Transverse colon (tissue), 4 donors: Measurements from ENCODE around the gene PPP4C. TPM values are rescaled to one million over a fixed set of nuclear protein-coding genes. Genes with fewer than 3 reads are reported as not detected.

Experiments used
- DNase-seq: peaks from one replicate; pipeline ENCODE4 v3.0.0-alpha.2; 2019
- H3K27ac ChIP-seq, 4 donors: fragments of 200-600 bp; sonication (generic); 2 replicates each; pipeline ENCODE4 v1.5.1; 2016 to 2018; ENCODE audit warnings: inconsistent platforms in 4 of 4
- H3K27me3 ChIP-seq: fragments of 200-600 bp; sonication (generic); 2 replicates; pipeline ENCODE4 v1.5.1; 2017; ENCODE audit warnings: inconsistent platforms
- H3K36me3 ChIP-seq, 4 donors: fragments of 200-600 bp; sonication (generic); 2 replicates each; pipeline ENCODE4 v1.5.1; 2017 to 2019; ENCODE audit warnings: inconsistent platforms in 4 of 4
- H3K4me1 ChIP-seq, 4 donors: fragments of 200-600 bp; sonication (generic); 2 replicates each; pipeline ENCODE4 v1.5.1; 2017 to 2020; ENCODE audit warnings: inconsistent platforms in 4 of 4
- H3K4me3 ChIP-seq, 4 donors: fragments of 200-600 bp; sonication (generic); 1 replicate in 1 of 4; 2 replicates in 3 of 4; pipeline versions ENCODE4 v1.5.1 to v1.6.1; 2017 to 2019; ENCODE audit warnings: inconsistent platforms in 4 of 4
- H3K9me3 ChIP-seq, 2 donors: fragments of 200-600 bp; sonication (generic); 2 replicates each; pipeline ENCODE4 v1.5.1; 2017 to 2019; ENCODE audit warnings: inconsistent platforms in 2 of 2
- EP300 ChIP-seq: sonication (generic); formaldehyde crosslinking; IDR thresholded peaks from one replicate; pipeline ENCODE4 v1.6.1; 2017; ENCODE audit warnings: antibody characterized with exemption, low read depth
- POLR2A ChIP-seq: fragments of 450-650 bp; IDR thresholded peaks from one replicate; pipeline ENCODE4 v1.6.1; 2016; ENCODE audit warnings: antibody characterized with exemption, mild to moderate bottlenecking, moderate library complexity
- POLR2AphosphoS5 ChIP-seq, 3 donors: sonication (generic); formaldehyde crosslinking; IDR thresholded peaks; one replicate each; pipeline ENCODE4 v1.6.1; 2016; ENCODE audit warnings: antibody characterized with exemption in 3 of 3
- whole genome bisulfite sequencing, 2 donors: methylation state at CpG; one replicate each; pipeline ENCODE4 v1.1.5; 2018; ENCODE audit warnings: low coverage in 1 of 2; 5-methylcytosine and 5-hydroxymethylcytosine counted together
- in situ Hi-C, 4 donors: fragments of 200-750 bp; cut with MboI; loops; one replicate each; pipeline versions ENCODE4 v1.15.0 to v1.15.1; 2017; ENCODE audit warnings: low sequenced_read_pairs in 3 of 4, low pct_ligation_motif_present in 1 of 4, low pct_unique_long_range_greater_than_20kb in 1 of 4
- intact Hi-C: fragments of 100-400 bp; cut with DNase I; formaldehyde crosslinking; loops from one replicate; pipeline ENCODE4 v1.15.1; 2023; ENCODE audit warnings: low total_unique reads
- total RNA-seq, 4 donors: library from RNA; depleted of rRNA; stranded (reverse); fragments of >200 nt; gene quantifications; one replicate each; pipeline ENCODE4 v1.1.0, GENCODE V29; 2016
- TF ChIP-seq, protein P1 (sequence below), 5 experiments: fragments of 200-600 bp in 3 of 5; fragments of 450-650 bp in 2 of 5; sonication (generic) in 3 of 5; IDR thresholded peaks; 1 replicate in 2 of 5; 2 replicates in 3 of 5; pipeline ENCODE4 v1.5.1; 2016 to 2017; ENCODE audit warnings: antibody characterized with exemption in 5 of 5, inconsistent platforms in 3 of 5, mild to moderate bottlenecking in 2 of 5, moderate library complexity in 1 of 5

Gene PPP4C
- total RNA-seq, 4 donors from 2014 or later = 17.7 to 92.3 (median 74.3) TPM

DNA sequence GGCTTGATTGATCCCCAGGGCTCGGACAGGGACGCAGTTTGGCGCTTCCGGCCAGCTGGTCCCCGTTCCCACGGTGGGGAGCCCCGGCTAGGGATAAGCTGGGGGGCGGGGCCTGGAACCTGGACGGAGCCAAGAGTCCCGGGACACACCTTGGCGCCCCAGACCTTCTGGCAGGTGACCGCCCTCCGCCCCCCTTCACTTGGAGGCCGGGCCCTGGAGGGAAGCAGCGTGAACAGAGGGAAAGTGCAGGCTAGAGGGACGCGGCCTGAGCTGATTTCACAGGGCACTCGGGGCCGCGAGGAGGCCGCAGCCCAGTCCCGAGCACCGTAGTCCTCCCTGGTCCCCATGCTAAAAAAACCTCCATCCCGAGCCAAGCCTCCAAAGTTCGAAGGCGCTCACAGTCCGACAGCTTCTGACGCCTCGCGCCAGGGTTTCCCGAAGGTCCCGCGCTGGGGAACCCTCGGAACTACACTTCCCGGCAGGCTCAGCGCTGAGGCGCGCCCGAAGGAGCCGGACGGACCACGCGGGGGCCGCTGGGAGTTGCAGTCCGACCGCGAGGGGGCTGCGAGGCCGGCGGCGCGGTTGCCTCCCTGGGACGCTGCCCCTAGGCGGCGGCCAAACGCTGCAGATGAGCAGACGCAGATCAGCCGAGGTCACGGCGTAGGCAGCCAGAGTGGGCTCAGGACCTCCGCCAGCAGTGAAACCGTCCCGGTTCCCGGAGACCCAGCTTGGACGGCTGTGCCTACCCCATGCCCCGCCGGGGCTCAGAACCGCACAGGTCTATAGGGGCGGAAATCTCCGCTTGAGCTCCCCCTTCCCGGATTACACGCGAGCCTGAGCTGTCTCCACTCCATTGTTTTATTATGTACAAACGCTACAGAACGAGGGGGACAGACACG is 15.9 kb downstream of the PPP4C start, which contains the start of gene TBX6:
Gene TBX6, minus strand, starts transcription at position 451 of the 899 bp plus-strand sequence. CDS start 731 bp downstream, outside the sequence.
- peak; percentile 54 for TF ChIP-seq POLR2A
- peak; percentile 46 to 64 (median 56) for TF ChIP-seq POLR2AphosphoS5 (IDR thresholded peaks at IDR 0.05)
- TF ChIP-seq, protein P1, sequence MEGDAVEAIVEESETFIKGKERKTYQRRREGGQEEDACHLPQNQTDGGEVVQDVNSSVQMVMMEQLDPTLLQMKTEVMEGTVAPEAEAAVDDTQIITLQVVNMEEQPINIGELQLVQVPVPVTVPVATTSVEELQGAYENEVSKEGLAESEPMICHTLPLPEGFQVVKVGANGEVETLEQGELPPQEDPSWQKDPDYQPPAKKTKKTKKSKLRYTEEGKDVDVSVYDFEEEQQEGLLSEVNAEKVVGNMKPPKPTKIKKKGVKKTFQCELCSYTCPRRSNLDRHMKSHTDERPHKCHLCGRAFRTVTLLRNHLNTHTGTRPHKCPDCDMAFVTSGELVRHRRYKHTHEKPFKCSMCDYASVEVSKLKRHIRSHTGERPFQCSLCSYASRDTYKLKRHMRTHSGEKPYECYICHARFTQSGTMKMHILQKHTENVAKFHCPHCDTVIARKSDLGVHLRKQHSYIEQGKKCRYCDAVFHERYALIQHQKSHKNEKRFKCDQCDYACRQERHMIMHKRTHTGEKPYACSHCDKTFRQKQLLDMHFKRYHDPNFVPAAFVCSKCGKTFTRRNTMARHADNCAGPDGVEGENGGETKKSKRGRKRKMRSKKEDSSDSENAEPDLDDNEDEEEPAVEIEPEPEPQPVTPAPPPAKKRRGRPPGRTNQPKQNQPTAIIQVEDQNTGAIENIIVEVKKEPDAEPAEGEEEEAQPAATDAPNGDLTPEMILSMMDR (IDR thresholded peaks at IDR 0.05) = peak; percentile 71 to 98 (median 85)
- no peak for TF ChIP-seq EP300
- intact Hi-C loops = no loop called here
- H3K4me1 ChIP-seq = peaks cover 25 to 49% (median 38%) of the 10 kb centered on the region in 4 donors

DNA sequence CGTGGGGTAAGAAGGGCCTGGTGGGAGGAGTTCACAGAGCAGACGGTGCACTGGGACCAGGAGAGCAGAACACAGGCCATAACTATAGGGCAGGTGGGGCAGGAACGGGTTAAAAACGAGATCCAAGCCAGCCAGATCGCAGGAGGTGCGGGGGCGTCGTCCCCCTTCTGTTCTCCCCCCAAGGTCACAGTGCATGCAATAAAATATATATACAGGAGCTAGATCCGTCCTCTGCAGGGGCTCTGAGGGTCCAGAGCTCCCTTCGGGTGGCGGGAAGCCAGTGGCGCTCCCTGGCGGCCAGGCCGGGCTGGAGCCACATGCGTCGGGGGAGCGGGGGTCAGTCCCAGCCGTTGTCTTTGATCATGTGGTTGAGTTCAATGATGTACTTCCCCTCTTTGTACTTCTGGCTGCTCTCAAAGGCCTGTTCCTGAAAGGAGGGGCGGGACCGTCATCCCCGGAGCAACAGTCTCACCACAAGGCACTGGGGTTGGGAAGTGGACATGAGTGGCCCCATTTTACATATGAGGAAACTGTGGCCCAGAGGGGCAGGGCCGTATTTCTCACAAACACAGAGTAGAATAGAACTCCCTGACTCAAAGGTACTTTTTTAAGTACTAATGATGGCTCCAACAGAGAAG is 16.7 kb downstream of the PPP4C start:
- WGBS, 2 donors = 3% methylated on average over 19 of the region's 22 CpGs; no CpG with 5 or more reads in 1 of the 2 donors
- no peaks in the 10 kb centered on the region for H3K27me3 ChIP-seq
- H3K36me3 ChIP-seq = no peaks in the 10 kb centered on the region
- DNase-seq = peak; percentile 80
- H3K27ac ChIP-seq = peak overlapping the region; percentile 78 to 92 (median 92)
- in situ Hi-C loops = loop anchor here in 2 of 4 donors (25.0 kb wide), 2 partner anchors 320 to 545 kb away; partner anchors contain the start of gene ZNF771 (in 2 of the 2)
- TF ChIP-seq POLR2AphosphoS5 (IDR thresholded peaks at IDR 0.05) (peak; percentile 23 to 58 (median 51)), EP300 (no peak)
- TF ChIP-seq, protein P1 (IDR thresholded peaks at IDR 0.05) = peak; percentile 33 to 70 (median 56)
- intact Hi-C loops = no loop called here
- H3K4me1 ChIP-seq = peaks cover 25 to 49% (median 38%) of the 10 kb centered on the region in 4 donors
- peak overlapping the region; percentile 36 to 67 (median 43) for H3K4me3 ChIP-seq
- H3K9me3 ChIP-seq = peaks cover 3 to 7% of the 10 kb centered on the region in 2 donors

More for the DNA sequence above, 15.9 kb downstream of the PPP4C start, which contains the start of gene TBX6:
- Histone ChIP-seq H3K27ac (peak within 1 kb of the TSS; percentile 78 to 92 (median 92)), H3K27me3 (no peaks in the 10 kb centered on the region), H3K9me3 (peaks cover 0 to under 1% of the 10 kb centered on the region in 2 donors), H3K36me3 (no peaks in the 10 kb centered on the region), H3K4me3 (peak within 1 kb of the TSS; percentile 36 to 67 (median 43))
- DNase-seq = peak; percentile 96
- WGBS, 2 donors = 0% methylated on average over 75 of the region's 76 CpGs; no CpG with 5 or more reads in 1 of the 2 donors
- in situ Hi-C loops = loop anchor here in 2 of 4 donors (25.0 kb wide), 2 partner anchors 321 to 546 kb away; partner anchors contain the start of gene ZNF771 (in 2 of the 2)

DNA sequence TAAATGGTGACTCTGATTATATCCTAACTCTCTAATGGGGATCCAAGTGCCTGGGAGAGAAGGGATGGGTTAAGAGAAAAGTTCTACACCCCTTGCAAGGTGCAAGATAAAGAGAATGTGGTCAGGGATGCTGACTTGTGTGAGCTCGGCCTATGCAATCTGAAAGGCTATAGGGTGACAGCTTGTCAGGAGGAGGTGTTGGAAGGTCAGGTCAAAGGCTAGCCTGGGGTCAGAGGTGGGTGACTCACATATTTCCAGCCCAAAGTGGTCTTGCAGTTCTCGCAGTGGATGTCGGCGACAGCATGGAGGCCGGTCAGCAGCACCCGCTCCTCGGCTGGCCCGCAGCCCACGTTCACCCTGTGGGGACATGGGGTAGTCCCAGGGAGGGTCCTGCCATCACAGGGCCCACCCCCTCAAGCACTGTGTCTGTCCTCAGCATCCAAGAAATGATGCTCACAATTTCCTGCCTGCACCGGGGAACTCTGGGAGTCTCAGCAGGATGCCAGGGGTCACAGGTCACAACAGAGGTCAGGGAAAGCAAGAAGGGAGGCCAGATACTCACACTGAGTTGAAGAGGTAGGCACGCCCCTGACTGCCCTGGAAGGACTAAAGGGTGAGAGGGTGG is 18.9 kb downstream of the PPP4C start:
- no peak for DNase-seq
- Histone ChIP-seq H3K36me3 (no peaks in the 10 kb centered on the region), H3K27ac (peak overlapping the region; percentile 91 to 92 (median 92)), H3K27me3 (no peaks in the 10 kb centered on the region), H3K4me1 (peaks cover 25 to 49% (median 38%) of the 10 kb centered on the region in 4 donors), H3K4me3 (peak overlapping the region; percentile 61 to 88 (median 80)), H3K9me3 (peaks cover 6 to 7% of the 10 kb centered on the region in 2 donors)
- TF ChIP-seq, protein P1 (IDR thresholded peaks at IDR 0.05) = no peak
- no peak for TF ChIP-seq POLR2AphosphoS5 (IDR thresholded peaks at IDR 0.05)
- in situ Hi-C loops = loop anchor here in 2 of 4 donors (25.0 kb wide), 2 partner anchors 318 to 543 kb away; partner anchors contain the start of gene ZNF771 (in 2 of the 2)
- WGBS, 2 donors = 87% methylated on average over 11 of the region's 11 CpGs; no CpG with 5 or more reads in 1 of the 2 donors
- intact Hi-C loops = no loop called here
